Airway epithelial cell (primary cell): ENCODE results near the gene DLG4. TPM values are rescaled to one million over a fixed set of nuclear protein-coding genes. Genes with fewer than 3 reads are reported as not detected.

Experiments
- total RNA-seq: library from RNA; depleted of rRNA; stranded (reverse); fragments of >200 nt; gene quantifications from 2 replicates; pipeline ENCODE4 v1.2.3, GENCODE V29; 2015

DLG4 gene
- 4.4 and 6.6 TPM in 2 replicates for total RNA-seq

GRCh38 chr17:7219812-7220592, at the start of gene DLG4, which contains the start of gene ACADVL:
DLG4 (minus strand) TSS chr17:7219836.
ACADVL (plus strand) TSS chr17:7219938; CDS start chr17:7219985, 47 bp downstream.

GRCh38 chr17:7262192-7262934, 42.7 kb upstream of the DLG4 start, which contains the start of gene CLDN7:
CLDN7 (minus strand) TSS chr17:7262478; CDS start chr17:7262043, 435 bp downstream.

GRCh38 chr17:7252176-7253043, 32.8 kb upstream of the DLG4 start, which contains the start of gene ELP5:
ELP5 (plus strand) TSS chr17:7252215; CDS start chr17:7252551, 336 bp downstream.

GRCh38 chr17:7251661-7252175, 32.1 kb upstream of the DLG4 start, which contains the start of gene CTDNEP1:
CTDNEP1 (minus strand) TSS chr17:7251734; CDS start chr17:7251296, 438 bp downstream.

GRCh38 chr17:7241783-7242716, 22.4 kb upstream of the DLG4 start, which contains the start of gene GABARAP:
GABARAP (minus strand) TSS chr17:7242449; CDS start chr17:7242330, 119 bp downstream.

GRCh38 chr17:7239091-7240027, 19.7 kb upstream of the DLG4 start, which contains the start of gene PHF23:
PHF23 (minus strand) TSS chr17:7239457; CDS start chr17:7239279, 178 bp downstream.

GRCh38 chr17:7234083-7234951, 14.7 kb upstream of the DLG4 start, which contains the start of gene DVL2:
DVL2 (minus strand) TSS chr17:7234517; CDS start chr17:7234262, 255 bp downstream.

GRCh38 chr17:7179317-7180254, 40.0 kb downstream of the DLG4 start, which contains the start of gene ASGR1:
ASGR1 (minus strand) TSS chr17:7179370; CDS start chr17:7178563, 807 bp downstream.

Other genes starting within 250 kb of the DLG4 start
- 2.5 and 3.1 TPM in 2 replicates for gene ALOX12, start 223.8 kb downstream of the DLG4 start, total RNA-seq
- gene RNASEK, start 207.2 kb downstream of the DLG4 start, total RNA-seq = 139 and 231 TPM in 2 replicates
- gene BCL6B, start 196.8 kb downstream of the DLG4 start, total RNA-seq = not detected in 2 replicates
- gene SLC16A13, start 183.8 kb downstream of the DLG4 start, total RNA-seq = 2.2 and 5.3 TPM in 2 replicates
- 0.35 TPM in 1 of 2 replicates, not detected in the other for gene SLC16A11, start 175.7 kb downstream of the DLG4 start, total RNA-seq
- gene CLEC10A, start 139.6 kb downstream of the DLG4 start, total RNA-seq = not detected in 2 replicates
- gene ASGR2, start 105.0 kb downstream of the DLG4 start, total RNA-seq = not detected in 2 replicates
- gene ASGR1, start 40.5 kb downstream of the DLG4 start, total RNA-seq = 0.21 TPM in 1 of 2 replicates, not detected in the other
- 364 and 375 TPM in 2 replicates for gene ACADVL, start 102 bp upstream of the DLG4 start, total RNA-seq
- gene DVL2, start 14.7 kb upstream of the DLG4 start, total RNA-seq = 44.9 and 52.6 TPM in 2 replicates
- 33.1 and 35.1 TPM in 2 replicates for gene PHF23, start 19.6 kb upstream of the DLG4 start, total RNA-seq
- gene GABARAP, start 22.6 kb upstream of the DLG4 start, total RNA-seq = 309 and 347 TPM in 2 replicates
- 21.6 and 47.5 TPM in 2 replicates for gene CTDNEP1, start 31.9 kb upstream of the DLG4 start, total RNA-seq
- 38.4 and 42.1 TPM in 2 replicates for gene ELP5, start 32.4 kb upstream of the DLG4 start, total RNA-seq
- 86.7 and 132 TPM in 2 replicates for gene CLDN7, start 42.6 kb upstream of the DLG4 start, total RNA-seq
- 0.14 and 0.56 TPM in 2 replicates for gene SLC2A4, start 61.9 kb upstream of the DLG4 start, total RNA-seq
- gene YBX2, start 74.8 kb upstream of the DLG4 start, total RNA-seq = 0.51 and 0.63 TPM in 2 replicates
- 554 and 701 TPM in 2 replicates for gene EIF5A, start 87.8 kb upstream of the DLG4 start, total RNA-seq
- gene GPS2, start 95.5 kb upstream of the DLG4 start, total RNA-seq = 50.8 and 66.1 TPM in 2 replicates
- 13.4 and 22.5 TPM in 2 replicates for gene NEURL4, start 109.5 kb upstream of the DLG4 start, total RNA-seq
- 0.42 and 0.78 TPM in 2 replicates for gene ACAP1, start 116.7 kb upstream of the DLG4 start, total RNA-seq
- 48.4 and 61.1 TPM in 2 replicates for gene KCTD11, start 132.3 kb upstream of the DLG4 start, total RNA-seq
- not detected in 2 replicates for gene TMEM95, start 135.3 kb upstream of the DLG4 start, total RNA-seq
- 13.0 and 15.8 TPM in 2 replicates for gene TNK1, start 161.3 kb upstream of the DLG4 start, total RNA-seq
- 64.6 and 96.0 TPM in 2 replicates for gene PLSCR3, start 174.7 kb upstream of the DLG4 start, total RNA-seq
- gene TMEM256, start 184.3 kb upstream of the DLG4 start, total RNA-seq = 117 and 202 TPM in 2 replicates
- gene NLGN2, start 188.0 kb upstream of the DLG4 start, total RNA-seq = 6.0 and 8.9 TPM in 2 replicates
- gene SPEM1, start 200.5 kb upstream of the DLG4 start, total RNA-seq = not detected in 2 replicates
- gene SPEM2, start 205.8 kb upstream of the DLG4 start, total RNA-seq = not detected in 2 replicates
- gene SPEM3, start 209.0 kb upstream of the DLG4 start, total RNA-seq = not detected in 2 replicates
- 29.6 and 33.5 TPM in 2 replicates for gene TMEM102, start 215.6 kb upstream of the DLG4 start, total RNA-seq
- 18.3 and 32.1 TPM in 2 replicates for gene FGF11, start 219.7 kb upstream of the DLG4 start, total RNA-seq
- 10.9 and 11.0 TPM in 2 replicates for gene CHRNB1, start 225.2 kb upstream of the DLG4 start, total RNA-seq